GM21423 (cell line): ENCODE results near the gene LMBRD2.

Experiments used
- ATAC-seq: cut with Tn5 transposase; IDR thresholded peaks from one replicate; pipeline ENCODE4 v1.9.1; 2021; ENCODE audit warnings: mild to moderate bottlenecking, moderate library complexity; ENCODE audit not compliant: unreplicated experiment

Gene LMBRD2

DNA sequence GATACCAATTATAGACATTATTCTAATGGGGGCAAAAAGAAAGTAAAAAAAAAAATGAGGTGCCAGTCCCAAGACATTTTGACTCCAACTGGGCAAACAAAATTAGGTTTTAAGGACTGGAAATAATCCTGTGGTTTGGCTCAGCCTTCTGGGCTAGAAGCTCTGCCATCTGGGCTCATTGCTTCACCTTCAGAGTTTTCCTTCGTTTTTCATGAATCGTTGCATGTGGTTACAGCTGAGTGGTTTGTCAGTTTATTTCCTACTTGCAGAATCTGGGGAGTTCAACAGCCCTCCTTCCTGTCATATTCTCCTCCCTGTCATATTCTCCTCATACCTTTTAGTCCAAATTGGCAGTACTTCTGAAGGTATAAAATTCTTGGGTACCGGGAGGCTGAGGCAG, 97.0 kb downstream of the LMBRD2 start:
- no peak for ATAC-seq

DNA sequence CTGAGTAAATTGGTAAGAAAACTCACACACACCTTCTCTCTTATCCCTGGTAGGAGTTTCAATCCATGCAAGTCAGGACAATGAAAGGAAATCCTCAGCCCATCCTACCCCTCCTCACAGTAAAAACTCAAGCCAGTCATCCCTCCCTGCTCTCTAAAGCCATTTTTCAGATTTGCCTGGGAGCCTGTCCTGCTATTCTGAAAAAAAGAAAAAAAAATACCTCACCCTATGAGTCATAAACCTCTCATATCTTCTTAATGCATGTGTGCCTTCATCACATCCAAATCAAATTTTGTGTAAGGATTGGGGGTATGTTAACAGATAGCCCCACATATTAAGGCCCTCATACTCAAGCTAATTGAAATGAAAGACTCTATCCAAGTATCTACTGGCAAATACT, 99.1 kb downstream of the LMBRD2 start:
- ATAC-seq, result no peak

DNA sequence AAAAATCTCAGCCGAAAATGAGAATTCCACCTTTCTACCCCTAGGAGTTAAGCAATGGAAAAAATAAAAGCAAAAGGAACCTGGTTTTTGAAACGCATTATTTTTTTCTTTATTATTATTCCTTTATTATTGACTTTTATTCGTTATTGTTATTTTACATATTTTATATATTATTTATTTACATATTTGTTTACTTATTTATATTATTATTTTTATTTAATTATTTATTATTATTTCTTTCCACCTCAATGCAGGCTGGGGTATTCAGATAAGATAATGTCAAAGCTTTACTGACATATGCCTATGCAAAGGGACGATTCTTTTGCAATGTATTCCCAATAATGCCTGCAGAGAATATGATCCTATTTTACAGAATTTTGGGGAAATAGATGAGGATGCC, 101.7 kb downstream of the LMBRD2 start:
- no peak for ATAC-seq
